GM18907 (cell line): ENCODE measurements around the gene CHST15.
"Not testable (repeated sequence)": the region's sequence is repeated elsewhere in the genome, so short reads cannot be mapped to it uniquely, and the experiment has no call there.

Experiments used
- ATAC-seq: cut with Tn5 transposase; IDR thresholded peaks from one replicate; pipeline ENCODE4 v1.9.1; 2021; ENCODE audit warnings: mild to moderate bottlenecking, moderate library complexity; ENCODE audit not compliant: unreplicated experiment

CHST15 gene

DNA sequence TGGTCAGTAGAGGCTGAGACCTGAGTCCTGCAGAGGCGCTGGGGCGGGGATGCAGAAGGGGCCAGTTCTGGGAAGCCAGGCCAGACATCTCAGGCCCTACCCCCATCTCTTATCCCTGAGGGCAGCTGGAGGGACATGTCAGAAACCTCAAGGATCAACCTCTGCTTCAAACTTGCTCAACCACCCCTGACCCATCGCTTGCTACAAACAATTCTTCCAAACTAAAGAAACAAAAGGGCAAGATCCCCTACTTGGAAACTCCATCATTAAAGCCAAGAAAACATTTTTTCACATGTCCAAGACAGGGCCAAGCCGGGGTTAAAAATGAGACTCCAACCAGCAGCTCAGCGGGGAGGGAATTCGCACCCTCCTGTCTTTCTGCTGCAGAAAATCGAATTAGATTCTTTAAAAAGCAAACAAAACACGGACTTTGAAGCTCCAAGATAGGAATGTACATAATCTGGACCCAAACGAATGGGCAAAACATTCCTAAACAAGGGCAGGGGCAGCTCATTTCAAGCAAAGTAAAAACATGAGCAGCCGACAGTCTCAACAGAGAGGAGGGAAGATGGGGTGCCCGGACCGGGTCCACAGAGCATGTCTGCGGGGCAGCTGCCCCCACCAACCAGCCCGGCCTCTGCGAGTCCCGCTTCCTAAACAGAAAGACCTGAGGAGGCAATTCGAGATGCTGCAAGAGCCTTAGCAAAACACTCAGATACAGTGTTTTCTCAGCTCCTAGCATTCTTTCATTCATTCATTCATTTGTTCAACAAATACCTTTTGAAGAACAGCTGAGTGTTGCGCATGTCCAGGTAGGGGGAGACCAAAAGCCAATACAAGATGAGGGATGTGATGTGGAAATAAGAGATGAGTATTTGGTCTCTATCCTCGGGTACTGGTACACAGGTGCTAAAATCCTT, 44.8 kb downstream of the CHST15 start:
- no peak for ATAC-seq

- ATAC-seq = no peak
Observed at GRCh38 chr10:124047427-124048152, 45.8 kb downstream of the CHST15 start.

DNA sequence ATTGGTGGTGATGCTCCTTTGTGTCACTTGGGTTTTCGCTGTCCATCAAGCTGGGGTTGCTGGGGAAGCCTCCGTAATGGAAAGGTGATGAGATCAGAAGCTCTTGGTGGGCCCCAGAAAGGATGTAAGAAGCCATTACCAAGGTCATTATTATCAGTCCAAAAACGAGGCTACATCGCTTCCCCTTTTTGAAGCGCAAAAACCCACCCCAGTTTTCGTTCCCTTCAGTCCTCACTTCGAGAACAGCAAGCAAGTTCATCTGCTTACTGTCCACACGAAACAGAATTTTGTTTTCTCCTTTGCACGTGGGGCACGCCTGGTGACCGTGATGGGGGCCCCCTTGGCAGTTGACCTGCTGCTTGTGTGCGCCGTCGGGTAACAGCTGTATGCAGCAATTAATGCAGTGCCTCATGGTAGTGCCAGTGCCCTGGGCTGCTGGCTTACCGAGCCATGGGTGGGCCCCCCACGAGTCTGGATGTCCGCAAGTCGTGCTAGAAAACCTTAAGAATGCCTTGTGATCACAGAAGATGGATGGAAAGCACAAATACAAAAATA, 47.5 kb downstream of the CHST15 start:
- ATAC-seq = no peak

GRCh38 chr10:124045276-124045675, 48.1 kb downstream of the CHST15 start:
- no peak for ATAC-seq

- no peak for ATAC-seq
Observed at GRCh38 chr10:124044143-124044862, 49.1 kb downstream of the CHST15 start.

DNA sequence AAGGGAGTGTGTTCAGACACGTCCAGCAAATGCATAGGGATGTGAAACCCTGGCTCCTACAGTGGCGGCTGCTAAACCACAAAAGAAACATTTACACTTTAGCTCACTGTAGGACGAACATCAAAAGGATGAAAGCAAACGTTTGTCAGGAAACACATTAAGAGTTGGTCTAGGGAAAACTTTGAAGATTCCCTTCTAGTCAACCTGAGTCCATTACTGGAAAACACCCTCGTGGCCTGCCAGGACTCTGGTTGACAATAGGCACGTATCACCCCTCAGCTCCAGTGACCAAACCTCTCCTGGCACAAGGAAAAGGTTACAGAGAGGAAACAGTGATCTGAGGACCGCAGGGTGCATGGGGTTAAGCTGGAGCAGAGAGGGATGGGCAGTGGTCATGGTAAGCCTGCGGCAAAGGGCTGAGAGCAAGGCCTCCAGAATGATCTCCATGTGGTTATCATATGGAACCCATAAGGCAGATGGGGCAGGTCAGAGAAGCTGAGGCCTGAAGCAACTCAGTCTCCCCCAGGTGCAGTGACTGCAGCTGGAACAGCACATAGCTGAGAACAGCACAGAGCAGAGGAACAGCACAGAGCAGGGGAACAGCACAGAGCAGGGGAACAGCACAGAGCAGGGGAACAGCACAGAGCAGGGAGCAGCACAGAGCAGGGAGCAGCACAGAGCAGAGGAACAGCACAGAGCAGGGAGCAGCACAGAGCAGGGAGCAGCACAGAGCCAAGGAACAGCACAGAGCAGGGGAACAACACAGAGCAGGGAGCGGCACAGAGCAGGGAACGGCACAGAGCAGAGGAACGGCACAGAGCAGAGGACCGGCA, 49.9 kb downstream of the CHST15 start:
- no peak for ATAC-seq

DNA sequence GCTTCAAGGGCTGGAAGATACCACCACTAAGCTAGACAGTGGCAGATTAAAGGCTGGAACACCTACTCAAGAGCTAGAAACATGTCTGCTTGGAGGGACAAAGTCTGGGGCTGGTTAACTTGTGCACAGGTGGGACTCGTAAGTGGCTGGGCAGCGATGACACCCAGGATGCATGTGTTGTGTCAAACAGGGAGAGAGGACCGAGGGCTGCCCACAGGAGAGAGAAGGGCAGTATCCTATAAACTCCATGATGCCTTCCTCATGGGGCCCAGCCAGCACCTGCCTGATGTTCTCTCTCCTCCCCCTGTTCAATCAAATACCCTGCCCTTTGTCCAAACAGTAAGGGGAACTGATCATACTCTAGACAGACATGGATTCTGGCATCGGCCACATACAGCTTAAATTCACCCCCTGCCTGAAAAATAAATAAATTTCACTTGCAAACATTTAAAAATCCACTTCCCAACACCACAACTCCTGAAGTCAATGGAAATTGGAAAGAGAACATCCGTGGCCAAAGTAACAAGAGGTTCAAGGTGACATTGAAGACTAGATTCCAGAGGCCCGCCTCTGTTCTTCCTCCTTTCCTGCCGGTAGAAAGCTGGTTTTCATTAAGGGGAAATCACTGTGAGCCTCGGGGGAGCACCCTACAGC, 50.6 kb downstream of the CHST15 start:
- no peak for ATAC-seq

DNA sequence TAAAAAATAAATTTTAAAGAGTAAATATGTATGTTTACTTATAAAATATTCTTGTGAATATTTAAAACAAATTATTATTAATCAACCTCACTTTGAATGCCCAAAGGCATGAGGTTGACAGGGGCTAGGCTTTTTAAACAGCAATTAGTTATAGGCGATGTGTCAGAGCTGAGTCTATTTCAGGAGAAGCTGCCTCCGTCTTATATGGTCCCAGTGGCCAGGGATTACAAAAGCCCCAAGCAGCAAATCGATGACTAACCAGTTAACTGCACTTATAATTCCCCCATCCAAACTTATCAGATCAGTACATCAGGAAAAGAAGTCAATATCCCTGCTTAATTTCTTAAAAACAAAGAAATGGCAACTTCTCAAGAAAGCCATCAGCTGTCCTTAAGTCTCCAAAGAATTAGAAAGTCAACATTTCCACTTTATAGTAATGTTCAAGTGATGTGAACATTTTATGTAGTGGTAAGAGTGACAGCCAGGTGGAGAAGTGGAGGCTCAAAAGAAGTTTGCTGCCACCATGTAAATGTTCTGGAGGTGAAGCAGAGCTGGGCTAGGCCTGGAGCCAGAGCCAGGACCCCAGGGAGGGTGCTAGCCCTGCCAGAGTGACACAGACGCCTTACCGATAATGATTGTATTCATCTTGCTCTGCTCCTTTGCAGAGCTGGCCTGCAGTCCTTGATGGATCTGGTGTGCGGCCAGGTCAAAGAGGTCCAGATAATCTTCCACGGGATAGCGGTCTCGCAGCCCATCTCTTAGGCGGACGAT, 51.5 kb downstream of the CHST15 start:
- no peak for ATAC-seq

GRCh38 chr10:124040451-124041188, 52.8 kb downstream of the CHST15 start:
- ATAC-seq = no peak

- no peak for ATAC-seq
Observed at GRCh38 chr10:124039483-124040013, 53.9 kb downstream of the CHST15 start.

DNA sequence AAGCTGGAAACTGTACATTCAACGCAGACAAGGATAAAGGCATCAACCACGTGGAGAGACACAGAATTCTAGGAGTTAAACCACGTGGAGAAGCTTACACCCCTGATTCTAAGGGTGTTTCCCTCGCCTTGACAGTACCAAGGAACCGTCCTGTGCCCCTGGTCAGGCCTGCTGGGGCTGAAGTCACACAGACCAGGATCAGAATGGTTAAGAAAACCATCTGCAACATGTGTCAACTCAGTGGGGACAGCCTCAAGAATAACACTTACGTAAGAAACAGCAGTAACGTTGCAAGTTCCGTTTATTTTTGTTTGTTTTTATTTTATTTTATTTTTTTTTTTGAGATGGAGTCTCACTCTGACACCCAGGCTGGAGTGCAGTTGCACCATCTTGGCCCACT, 55.6 kb downstream of the CHST15 start:
- no peak for ATAC-seq

GRCh38 chr10:124037286-124037685, 56.1 kb downstream of the CHST15 start:
- ATAC-seq = no peak

DNA sequence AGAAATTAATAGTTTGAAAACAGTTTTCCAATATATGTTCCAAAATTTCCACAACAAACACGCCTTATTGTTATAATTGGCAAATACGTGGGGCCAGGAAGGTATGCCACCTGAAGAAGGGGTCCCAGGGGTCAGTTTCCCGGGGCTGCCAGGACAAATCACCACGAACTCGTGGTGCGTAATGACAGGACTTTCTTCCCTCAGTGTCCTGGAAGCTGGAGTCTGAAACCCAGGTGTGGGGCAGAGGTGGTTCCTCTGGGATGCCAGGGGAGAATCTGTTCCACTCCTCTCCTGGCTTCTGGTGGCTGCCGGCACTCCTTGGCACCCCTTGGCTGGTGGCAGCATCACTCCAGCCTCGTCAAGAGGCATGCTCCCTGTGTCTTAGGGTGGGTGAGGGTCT, 56.7 kb downstream of the CHST15 start:
- no peak for ATAC-seq

DNA sequence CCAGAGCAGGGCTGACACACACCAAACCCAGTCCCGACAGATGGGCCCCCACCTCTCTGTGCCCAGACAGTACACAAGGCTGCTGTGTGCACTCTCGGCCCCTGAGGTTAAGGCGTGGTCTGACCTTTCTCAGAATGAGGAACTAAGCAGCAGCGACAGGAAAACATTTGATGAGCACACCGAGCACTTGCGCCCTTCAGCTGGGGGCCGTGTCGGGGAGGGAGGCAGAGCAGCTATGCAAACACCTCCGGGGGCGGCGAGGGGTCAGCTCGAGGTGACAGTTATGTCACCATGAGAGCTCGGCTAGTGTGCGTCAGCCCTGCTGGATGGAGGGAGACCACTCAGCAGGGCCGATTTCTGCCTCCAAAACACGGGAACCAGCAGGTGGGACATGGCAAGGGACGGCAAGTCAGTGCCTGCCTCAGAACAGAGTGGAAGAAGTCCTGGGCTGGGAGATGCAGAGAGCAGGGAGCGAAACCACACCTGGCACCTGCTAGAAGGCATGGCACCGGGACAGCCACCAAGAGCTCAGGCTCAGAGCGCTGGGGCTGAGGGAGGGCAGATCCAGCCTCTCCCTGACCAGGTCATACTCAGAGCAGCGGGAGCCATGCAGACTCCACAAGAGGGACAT, 57.4 kb downstream of the CHST15 start:
- peak; percentile 97 for ATAC-seq

GRCh38 chr10:124035306-124035927, 58.0 kb downstream of the CHST15 start:
- no peak for ATAC-seq

- not testable (repeated sequence) for ATAC-seq
Observed at GRCh38 chr10:124034576-124035305, 58.7 kb downstream of the CHST15 start.

DNA sequence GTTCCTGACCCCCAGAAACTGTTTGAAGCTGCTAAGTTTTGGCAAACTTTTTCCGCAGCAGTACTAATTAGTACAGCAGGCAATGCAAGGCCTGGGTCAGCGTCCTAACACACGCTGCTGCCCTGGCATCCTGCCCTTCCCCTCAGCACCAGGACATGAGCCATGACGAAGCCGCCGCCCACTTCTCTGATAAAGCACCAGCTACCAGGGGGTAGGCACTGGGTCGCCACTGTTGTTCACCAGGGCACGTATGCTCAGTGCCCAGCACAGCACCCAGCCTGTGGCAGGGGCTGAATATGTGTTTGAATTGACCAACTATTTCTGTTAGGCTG, 59.5 kb downstream of the CHST15 start:
- no peak for ATAC-seq
